ENCODE results near the gene CCNDBP1. TPM values are rescaled to one million over a fixed set of nuclear protein-coding genes. Genes with fewer than 3 reads are reported as not detected.

The CCNDBP1 gene
- total and polyA plus RNA-seq, 7 donors, result 34.9 to 79.2 (median 41.1) TPM

Other genes with a start within 250 kb of the CCNDBP1 start
- gene UBR1, start 79.4 kb upstream of the CCNDBP1 start, total RNA-seq, result 10 to 100 TPM; 20.4 to 25.1 (median 22.9) TPM
- gene UBR1, start 79.4 kb upstream of the CCNDBP1 start, polyA plus RNA-seq, result 10 to 100 TPM in 1 of 3 donors, 1 to 10 TPM in 2; 4.8 to 16.2 (median 5.4) TPM
- 10 to 100 TPM in 2 of 4 donors, 1 to 10 TPM in 2; 6.3 to 12.1 (median 9.1) TPM for gene TMEM62, start 51.8 kb upstream of the CCNDBP1 start, total RNA-seq
- gene TMEM62, start 51.8 kb upstream of the CCNDBP1 start, polyA plus RNA-seq, result 10 to 100 TPM in 1 of 3 donors, 1 to 10 TPM in 2; 6.5 to 22.8 (median 6.6) TPM
- gene EPB42, start 35.6 kb downstream of the CCNDBP1 start, total RNA-seq, result under 1 TPM in 1 of 4 donors, not detected in 3; 0.52 TPM
- gene EPB42, start 35.6 kb downstream of the CCNDBP1 start, polyA plus RNA-seq, result not detected
- under 1 TPM in 1 of 4 donors, not detected in 3; 0.78 TPM for gene TGM5, start 81.5 kb downstream of the CCNDBP1 start, total RNA-seq
- under 1 TPM in 2 of 3 donors, not detected in 1; 0.03 to 0.06 TPM for gene TGM5, start 81.5 kb downstream of the CCNDBP1 start, polyA plus RNA-seq
- 1 to 10 TPM in 1 of 4 donors, under 1 TPM in 1, not detected in 2; 0.86 to 4.8 TPM for gene TGM7, start 116.9 kb downstream of the CCNDBP1 start, total RNA-seq
- under 1 TPM; 0.08 to 0.14 (median 0.11) TPM for gene TGM7, start 116.9 kb downstream of the CCNDBP1 start, polyA plus RNA-seq
- gene LCMT2, start 145.2 kb downstream of the CCNDBP1 start, total RNA-seq, result 1 to 10 TPM; 4.1 to 6.8 (median 5.8) TPM
- 1 to 10 TPM; 2.6 to 7.8 (median 2.7) TPM for gene LCMT2, start 145.2 kb downstream of the CCNDBP1 start, polyA plus RNA-seq
- gene ZSCAN29, start 185.6 kb downstream of the CCNDBP1 start, total RNA-seq, result 10 to 100 TPM; 18.5 to 26.2 (median 21.9) TPM
- 10 to 100 TPM in 1 of 3 donors, 1 to 10 TPM in 2; 5.7 to 31.5 (median 7.2) TPM for gene ZSCAN29, start 185.6 kb downstream of the CCNDBP1 start, polyA plus RNA-seq
- 10 to 100 TPM; 12.8 to 21.0 (median 19.2) TPM for gene TUBGCP4, start 185.7 kb downstream of the CCNDBP1 start, total RNA-seq
- gene TUBGCP4, start 185.7 kb downstream of the CCNDBP1 start, polyA plus RNA-seq, result 10 to 100 TPM in 2 of 3 donors, 1 to 10 TPM in 1; 6.1 to 12.1 (median 11.9) TPM

Measured in psoas muscle (tissue), 7 donors.